Stromal cell of bone marrow (primary cell): ENCODE data around the gene GIMAP4.
"Not testable (repeated sequence)": the region's sequence is repeated elsewhere in the genome, so short reads cannot be mapped to it uniquely, and the experiment has no call there.

Source experiments
- DNase-seq: peaks from one replicate; pipeline ENCODE4 v3.0.0-alpha.2; 2012; ENCODE audit warnings: low read depth

GIMAP4 gene

DNA sequence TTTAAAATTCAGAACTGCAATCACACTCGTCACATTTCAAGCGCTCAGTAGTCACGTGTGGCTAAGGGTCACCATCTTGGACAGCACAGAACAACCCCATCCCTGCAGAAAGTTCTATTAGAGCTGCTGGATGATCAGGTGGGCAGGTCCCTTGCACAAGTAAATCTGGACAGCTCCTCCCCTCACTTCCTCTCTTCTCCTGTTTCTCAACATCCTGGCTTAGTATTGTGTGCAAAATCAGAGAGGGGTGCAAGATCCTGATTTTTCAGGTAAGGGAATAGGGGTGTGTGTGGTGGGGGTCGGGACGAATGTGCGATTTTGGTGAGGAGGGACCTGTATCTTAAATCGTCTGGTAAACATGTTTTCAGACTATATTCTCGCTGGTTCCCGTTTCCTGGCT, at the start of gene GIMAP4:
GIMAP4 (plus strand) TSS at position 222 of the 400 bp plus-strand sequence. CDS start 2,512 bp downstream, outside the sequence.
- DNase-seq = no peak

DNA sequence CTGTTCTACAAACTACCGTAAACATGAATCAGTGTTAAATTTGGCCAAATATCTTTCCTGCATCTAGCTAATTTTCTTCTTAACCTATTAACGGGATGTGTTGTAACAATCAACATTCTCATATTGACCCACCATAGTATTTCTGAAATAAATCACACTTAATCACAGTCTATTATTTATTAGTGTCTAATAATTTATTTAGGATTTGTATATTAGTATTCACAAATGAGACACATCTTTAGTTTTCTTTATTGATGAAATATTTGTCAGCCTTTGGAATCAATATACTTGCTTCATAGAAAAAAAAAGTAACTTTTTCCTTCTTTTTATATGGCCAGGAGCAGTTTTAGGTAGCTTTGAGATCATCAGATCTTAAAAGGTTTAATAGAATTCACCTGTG, 47.9 kb upstream of the GIMAP4 start:
- no peak for DNase-seq

- no peak for DNase-seq
Measured at GRCh38 chr7:150520145-150520544, 47.0 kb upstream of the GIMAP4 start.

DNA sequence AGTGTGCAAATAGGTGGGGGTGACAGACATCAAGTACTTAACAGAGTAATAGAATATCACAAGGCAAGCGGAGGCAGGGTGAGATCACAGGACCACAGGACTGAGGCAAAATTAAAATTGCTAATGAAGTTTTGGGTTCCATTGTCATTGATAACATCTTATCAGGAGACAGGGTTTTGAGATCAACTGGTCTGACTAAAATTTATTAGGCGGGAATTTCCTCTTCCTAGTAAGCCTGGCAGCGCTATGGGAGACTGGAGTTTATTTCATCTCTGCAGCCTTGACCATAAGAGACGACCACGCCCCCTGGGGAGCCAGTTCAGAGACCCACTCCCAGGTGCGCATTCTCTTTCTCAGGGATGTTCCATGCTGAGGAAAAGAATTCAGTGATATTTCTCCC, 44.3 kb upstream of the GIMAP4 start:
- DNase-seq = not testable (repeated sequence)

DNA sequence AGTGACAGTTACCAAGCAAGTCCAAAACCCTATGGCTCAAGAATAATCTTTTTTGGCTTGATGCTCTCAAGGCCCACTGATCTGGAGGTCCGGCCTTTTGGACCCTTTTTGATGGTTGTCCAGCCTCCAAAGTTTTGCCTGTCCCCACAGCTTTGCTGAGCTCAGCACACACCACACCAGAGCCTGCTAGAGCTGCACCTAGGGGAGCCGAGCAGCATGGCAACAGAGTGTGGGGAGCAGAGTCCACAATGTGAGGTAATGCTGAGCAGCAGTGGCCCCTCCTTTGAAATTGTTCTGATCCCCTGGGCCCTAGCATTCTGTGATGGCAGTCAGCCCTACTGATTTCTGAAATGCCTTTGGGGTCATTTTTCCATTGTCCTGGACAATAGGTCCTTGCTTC, 43.2 kb upstream of the GIMAP4 start:
- DNase-seq = no peak

DNA sequence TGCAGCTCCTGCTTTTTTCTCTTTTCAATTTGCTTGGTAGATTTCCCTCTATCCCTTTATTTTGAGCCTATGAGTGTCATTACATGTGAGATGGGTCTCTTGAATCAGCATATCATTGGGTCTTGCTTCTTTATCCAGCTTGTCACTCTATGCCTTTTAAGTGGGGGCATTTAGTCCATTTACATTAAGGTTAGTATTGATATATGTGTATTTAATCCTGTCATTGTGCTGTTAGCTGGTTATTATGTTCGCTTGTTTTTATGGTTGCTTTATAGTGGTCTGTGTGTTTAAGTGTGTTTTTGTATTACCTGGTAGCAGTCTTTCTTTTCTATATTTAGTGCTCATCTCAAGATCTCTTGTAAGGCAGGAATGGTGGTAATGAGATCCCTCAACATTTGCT, 35.5 kb upstream of the GIMAP4 start:
- DNase-seq = no peak

DNA sequence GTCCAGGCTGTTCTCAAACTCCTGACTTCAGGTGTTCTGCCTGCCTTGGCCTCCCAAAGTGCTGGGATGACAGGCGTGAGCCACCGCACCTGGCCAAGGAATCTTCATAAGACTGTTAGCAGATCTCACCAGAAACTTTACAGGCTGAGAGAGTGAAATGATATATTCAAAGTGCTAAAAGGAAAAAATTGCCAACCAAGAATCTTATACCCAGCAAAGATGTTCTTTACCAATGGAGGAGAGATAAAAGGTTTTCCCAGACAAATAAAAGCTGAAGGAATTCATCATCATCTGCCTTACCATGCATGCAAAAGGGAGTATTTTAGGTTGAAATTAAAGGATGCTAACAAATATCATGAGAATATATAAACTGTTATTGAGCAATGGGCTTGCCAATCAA, 28.9 kb upstream of the GIMAP4 start:
- DNase-seq = no peak

- no peak for DNase-seq
Measured at GRCh38 chr7:150553163-150553562, 14.0 kb upstream of the GIMAP4 start.

- no peak for DNase-seq
Measured at GRCh38 chr7:150556521-150557138, 10.6 kb upstream of the GIMAP4 start.

- no peak for DNase-seq
Measured at GRCh38 chr7:150560486-150560885, 6.7 kb upstream of the GIMAP4 start.

DNA sequence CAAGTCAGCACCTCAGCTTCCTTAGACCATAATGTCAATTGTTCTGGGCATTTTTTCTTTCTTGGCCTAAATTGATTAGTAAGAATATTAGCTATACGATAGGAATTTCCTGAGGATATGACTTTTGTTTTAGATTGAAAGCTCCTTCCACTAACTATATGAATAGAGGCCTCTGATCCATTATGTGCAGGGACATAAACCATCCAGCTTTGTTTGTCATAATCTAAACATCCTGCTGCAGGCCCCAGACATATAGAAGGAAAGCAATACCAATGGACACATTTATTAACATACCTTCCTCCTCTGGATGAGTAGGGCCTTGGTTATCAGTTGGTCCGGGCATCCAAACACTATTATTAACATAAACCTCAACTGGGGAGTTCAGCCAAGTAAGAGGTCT, 4.3 kb upstream of the GIMAP4 start:
- DNase-seq = no peak

- no peak for DNase-seq
Measured at GRCh38 chr7:150564006-150564405, 3.2 kb upstream of the GIMAP4 start.

DNA sequence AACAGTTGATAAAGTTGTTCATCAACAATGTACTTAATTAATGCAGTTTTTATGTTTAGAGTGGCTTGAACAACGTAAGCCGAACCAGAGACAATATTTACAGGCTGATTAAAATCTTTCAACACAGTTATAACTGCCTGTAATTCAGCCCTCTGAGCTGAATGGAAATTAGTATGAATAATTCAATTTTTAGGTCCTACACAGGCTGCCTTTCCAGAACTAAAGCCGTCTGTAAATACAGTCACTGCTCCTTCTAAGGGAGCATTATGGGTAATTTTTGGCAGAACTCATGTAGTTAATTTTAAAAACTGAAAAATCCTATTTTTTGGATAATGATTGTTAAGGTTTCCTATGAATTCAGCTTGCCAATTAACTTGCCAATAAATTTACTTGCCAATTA, 2.6 kb upstream of the GIMAP4 start:
- DNase-seq = no peak

- no peak for DNase-seq
Measured at GRCh38 chr7:150565239-150565638, 2.0 kb upstream of the GIMAP4 start.

GRCh38 chr7:150566123-150566522, 1.1 kb upstream of the GIMAP4 start:
- no peak for DNase-seq

DNA sequence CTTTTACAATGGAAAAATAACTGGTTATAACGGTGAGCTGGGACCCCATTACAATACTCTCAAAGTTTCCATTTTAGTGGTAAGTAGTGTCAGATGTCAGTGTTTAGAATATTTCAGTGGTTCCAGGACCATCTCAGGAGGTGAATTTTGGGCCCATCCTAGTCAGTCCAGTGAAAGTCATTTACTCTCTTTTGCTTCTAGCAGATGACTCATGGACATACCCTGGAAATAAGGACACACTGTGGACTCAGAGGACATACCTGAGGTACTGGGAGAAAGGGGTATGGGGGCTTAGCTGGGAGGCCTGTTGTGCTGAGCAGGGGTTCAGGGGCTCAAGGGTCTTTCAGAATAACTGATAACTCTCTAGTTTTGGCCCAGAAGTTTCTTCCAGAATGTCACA, 618 bp upstream of the GIMAP4 start:
- DNase-seq = no peak

- DNase-seq = no peak
Measured at GRCh38 chr7:150567871-150568301, 696 bp downstream of the GIMAP4 start.

DNA sequence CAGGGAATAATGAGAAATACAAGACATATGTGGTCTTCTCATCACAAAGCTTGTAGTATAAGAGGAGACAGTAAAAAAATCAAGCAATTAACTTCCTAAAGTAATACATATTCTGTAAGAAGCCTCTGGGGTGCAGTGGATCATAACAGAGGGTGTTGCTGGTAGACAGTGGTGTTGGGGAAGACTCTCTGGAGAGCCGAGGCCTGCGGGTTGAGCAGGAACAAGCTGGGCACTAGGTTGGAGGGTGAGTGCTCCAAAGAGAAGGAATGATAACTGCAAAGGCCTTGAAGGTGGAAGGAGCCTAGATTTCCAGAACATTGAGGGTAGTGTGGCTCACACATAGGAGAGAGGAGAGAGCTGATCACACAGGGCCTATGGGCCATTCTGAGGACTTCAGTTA, 1.5 kb downstream of the GIMAP4 start:
- DNase-seq = no peak

- DNase-seq = no peak
Measured at GRCh38 chr7:150569245-150569955, 2.2 kb downstream of the GIMAP4 start.

DNA sequence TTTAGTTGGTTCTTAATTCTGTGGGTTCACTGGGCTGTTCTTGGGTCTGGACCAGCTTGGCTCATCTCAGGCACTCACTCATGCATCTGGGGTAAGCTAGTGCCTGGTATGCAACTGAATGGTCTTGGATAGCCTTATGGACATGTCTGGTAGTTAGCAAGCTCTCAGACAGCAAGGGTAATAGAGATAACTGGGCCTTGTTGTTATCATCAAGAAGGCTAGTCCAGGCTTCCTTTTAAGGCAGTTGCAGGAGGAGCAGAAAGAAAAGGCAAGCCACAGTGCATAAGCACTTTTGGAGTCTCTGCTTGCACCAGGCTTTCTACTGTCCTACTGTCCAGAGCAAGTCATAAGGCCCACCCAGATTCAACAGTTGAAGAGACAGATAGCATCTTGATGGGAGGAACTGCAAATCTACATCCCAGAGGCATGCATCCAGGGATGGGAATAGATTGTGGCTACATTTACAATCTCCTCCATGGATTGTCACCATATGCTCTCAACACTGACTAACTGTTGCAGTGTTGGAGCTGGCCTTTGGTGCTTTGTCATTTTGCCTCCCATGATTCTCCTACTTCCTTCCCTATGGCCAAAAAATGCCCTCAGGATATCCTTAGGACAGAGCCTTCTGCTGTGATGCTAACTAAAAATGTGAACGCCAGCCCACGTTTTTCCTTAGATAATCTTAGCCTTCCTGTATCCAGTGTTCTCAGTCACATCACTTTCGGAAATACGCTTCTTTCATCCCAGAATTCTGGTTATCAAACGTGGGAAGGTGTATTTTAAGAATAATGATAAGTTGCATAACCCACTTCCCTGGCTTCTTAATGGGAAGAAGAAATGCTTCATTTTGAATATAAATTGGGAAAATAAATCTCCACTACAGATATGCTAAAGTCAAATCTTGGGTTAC, 3.6 kb downstream of the GIMAP4 start:
- DNase-seq = no peak

GRCh38 chr7:150572496-150572895, 5.3 kb downstream of the GIMAP4 start:
- no peak for DNase-seq

DNA sequence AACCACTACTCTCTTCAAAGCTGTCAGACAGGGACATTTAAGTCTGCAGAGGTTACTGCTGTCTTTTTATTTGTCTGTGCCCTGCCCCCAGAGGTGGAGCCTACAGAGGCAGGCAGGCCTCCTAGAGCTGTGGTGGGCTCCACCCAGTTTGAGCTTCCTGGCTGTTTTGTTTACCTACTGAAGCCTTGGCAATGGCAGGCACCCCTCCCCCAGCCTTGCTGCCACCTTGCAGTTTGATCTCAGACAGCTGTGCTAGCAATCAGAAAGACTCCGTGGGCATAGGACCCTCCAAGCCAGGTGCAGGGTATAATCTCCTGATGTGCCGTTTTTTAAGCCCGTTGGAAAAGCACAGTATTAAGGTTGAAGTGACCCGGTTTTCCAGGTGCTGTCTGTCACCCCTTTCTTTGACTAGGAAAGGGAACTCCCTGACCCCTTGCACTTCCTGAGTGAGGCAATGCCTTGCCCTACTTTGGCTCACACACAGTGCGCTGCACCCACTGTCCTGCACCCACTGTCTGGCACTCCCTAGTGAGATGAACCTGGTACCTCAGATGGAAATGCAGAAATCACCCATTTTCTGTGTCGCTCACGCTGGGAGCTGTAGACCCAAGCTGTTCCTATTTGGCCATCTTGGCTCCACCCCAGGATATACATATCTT, 12.9 kb downstream of the GIMAP4 start:
- not testable (repeated sequence) for DNase-seq
